Endodermal cell (in vitro differentiated cells): Measurements from ENCODE around the gene DNAH9. TPM values are rescaled to one million over a fixed set of nuclear protein-coding genes. Genes with fewer than 3 reads are reported as not detected.

Experiments
- DNase-seq: peaks from one replicate; pipeline ENCODE4 v3.0.0-alpha.2; 2017
- H3K27ac ChIP-seq: 2 replicates; pipeline ENCODE4 v1.5.1; 2013; ENCODE audit warnings: mild to moderate bottlenecking, low read depth, low read length, moderate library complexity
- H3K27me3 ChIP-seq: 2 replicates; pipeline ENCODE4 v1.6.1; 2013; ENCODE audit warnings: mild to moderate bottlenecking, low read length, moderate library complexity; ENCODE audit not compliant: insufficient read depth, control insufficient read depth, poor library complexity, severe bottlenecking
- H3K36me3 ChIP-seq: 2 replicates; pipeline ENCODE4 v1.7.0; 2013; ENCODE audit warnings: mild to moderate bottlenecking, low read length, moderate library complexity; ENCODE audit not compliant: control insufficient read depth, insufficient read depth
- H3K4me1 ChIP-seq: one replicate; pipeline ENCODE4 v1.7.0; 2013; ENCODE audit warnings: low read length; ENCODE audit not compliant: control insufficient read depth, insufficient read depth
- H3K4me3 ChIP-seq: 2 replicates; pipeline ENCODE4 v1.5.1; 2013; ENCODE audit warnings: mild to moderate bottlenecking, low read length, moderate library complexity
- H3K9ac ChIP-seq: 2 replicates; pipeline ENCODE4 v1.6.1; 2013; ENCODE audit warnings: mild to moderate bottlenecking, low read length, moderate library complexity; ENCODE audit not compliant: poor library complexity, severe bottlenecking; ENCODE audit errors: extremely low read depth
- H3K9me3 ChIP-seq: 2 replicates; pipeline ENCODE4 v1.6.1; 2013; ENCODE audit warnings: mild to moderate bottlenecking, low read length, moderate library complexity; ENCODE audit not compliant: control insufficient read depth
- H3K27ac Mint-ChIP-seq: 2 replicates; pipeline ENCODE4 v1.8.0; 2020; ENCODE audit warnings: mixed read lengths
- H3K27me3 Mint-ChIP-seq: 2 replicates; pipeline ENCODE4 v1.8.0; 2021; ENCODE audit warnings: mild to moderate bottlenecking, mixed read lengths; ENCODE audit not compliant: insufficient read depth
- H3K36me3 Mint-ChIP-seq: 2 replicates; pipeline ENCODE4 v1.8.0; 2020; ENCODE audit warnings: low read depth, mixed read lengths
- H3K4me1 Mint-ChIP-seq: 2 replicates; pipeline ENCODE4 v1.8.0; 2020; ENCODE audit warnings: mixed read lengths
- H3K4me3 Mint-ChIP-seq: 2 replicates; pipeline ENCODE4 v1.8.0; 2020; ENCODE audit warnings: mild to moderate bottlenecking, moderate library complexity, mixed read lengths
- H3K9me3 Mint-ChIP-seq: 2 replicates; pipeline ENCODE4 v1.8.0; 2020; ENCODE audit warnings: mild to moderate bottlenecking, mixed read lengths
- CTCF ChIP-seq: fragments of 200-600 bp; sonication (generic); conservative IDR thresholded peaks from 2 replicates; pipeline ENCODE4 v1.5.0; 2021; ENCODE audit warnings: antibody characterized with exemption, mild to moderate bottlenecking
- WGBS, 2 experiments: methylation state at CpG; one replicate each; pipeline versions ENCODE4 v1.1.5 to v1.1.7; 2013; ENCODE audit warnings: missing lambda C conversion rate in 2 of 2, mixed read lengths in 1 of 2; ENCODE audit not compliant: insufficient coverage in 1 of 2, insufficient read length in 1 of 2; 5-methylcytosine and 5-hydroxymethylcytosine counted together
- total RNA-seq, 2 donors: library from RNA; stranded (reverse); fragmentation: NEBNext Ultra II Directional in 1 of 2; extraction: Animal tissue kit (Norgen Biotek cat#: 25700) in 1 of 2; gene quantifications; 2 replicates in 1 of 2; 3 replicates in 1 of 2; pipeline ENCODE4 v1.2.1, GENCODE V29; 2021

DNAH9 gene
- total RNA-seq, 2 donors from 2014 or later, result 0.64 to 1.2 TPM

- Mint-ChIP-seq H3K4me3 (no peak overlapping the region), H3K4me1 (peaks cover 3% of the 10 kb centered on the region), H3K27me3 (peaks cover 2% of the 10 kb centered on the region), H3K36me3 (no peaks in the 10 kb centered on the region), H3K9me3 (no peaks in the 10 kb centered on the region), H3K27ac (no peak overlapping the region)
- WGBS, 2 experiments, result 85 to 87% methylated on average over 4 to 7 of the region's 7 CpGs
- DNase-seq, result no peak
- no peaks in the 10 kb centered on the region for H3K36me3 ChIP-seq
- TF ChIP-seq CTCF, result no peak
- no peaks in the 10 kb centered on the region for H3K27me3 ChIP-seq
- H3K4me3 ChIP-seq, result no peak overlapping the region
- H3K9me3 ChIP-seq, result no peaks in the 10 kb centered on the region
- H3K9ac ChIP-seq, result no peak overlapping the region
- H3K4me1 ChIP-seq, result no peaks in the 10 kb centered on the region
- no peak overlapping the region for H3K27ac ChIP-seq
Measured at GRCh38 chr17:11627301-11627940, 29.2 kb downstream of the DNAH9 start.

GRCh38 chr17:11628374-11628773, 30.1 kb downstream of the DNAH9 start:
- WGBS, 2 experiments, result 63 to 70% methylated on average over 9 of the region's 10 CpGs
- no peak overlapping the region for H3K4me3 ChIP-seq
- DNase-seq, result peak; percentile 92

DNA sequence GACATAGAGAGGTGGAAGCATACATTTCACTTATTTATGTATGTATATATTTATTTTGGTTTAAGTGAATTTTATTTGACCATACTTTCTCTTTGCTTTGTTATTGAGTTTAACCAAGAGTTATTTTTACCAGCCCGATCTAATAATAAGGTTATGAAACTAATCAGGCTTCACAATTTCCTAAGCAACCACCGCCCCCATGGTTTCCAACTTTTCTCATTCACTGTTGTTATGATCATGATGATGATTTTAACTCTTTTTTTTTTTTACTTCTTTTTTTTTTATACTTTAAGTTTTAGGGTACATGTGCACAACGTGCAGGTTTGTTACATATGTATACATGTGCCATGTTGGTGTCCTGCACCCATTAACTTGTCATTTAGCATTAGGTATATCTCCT, 30.6 kb downstream of the DNAH9 start:
- Histone ChIP-seq H3K9ac (no peak overlapping the region), H3K4me1 (no peaks in the 10 kb centered on the region), H3K36me3 (no peaks in the 10 kb centered on the region), H3K27me3 (peaks cover 10% of the 10 kb centered on the region), H3K9me3 (no peaks in the 10 kb centered on the region), H3K27ac (no peak overlapping the region), H3K4me3 (no peak overlapping the region)
- DNase-seq, result no peak
- Mint-ChIP-seq H3K4me1 (peaks cover 3% of the 10 kb centered on the region), H3K9me3 (no peaks in the 10 kb centered on the region), H3K4me3 (no peak overlapping the region), H3K27ac (no peak overlapping the region), H3K36me3 (no peaks in the 10 kb centered on the region), H3K27me3 (peaks cover 5% of the 10 kb centered on the region)
- TF ChIP-seq CTCF, result no peak
- WGBS, 2 experiments, result no CpG with 5 or more reads among the region's 3 CpGs

More at GRCh38 chr17:11628374-11628773, 30.1 kb downstream of the DNAH9 start:
- Histone ChIP-seq H3K27me3 (peaks cover 9% of the 10 kb centered on the region), H3K9me3 (no peaks in the 10 kb centered on the region), H3K4me1 (no peaks in the 10 kb centered on the region), H3K27ac (no peak overlapping the region), H3K36me3 (no peaks in the 10 kb centered on the region), H3K9ac (no peak overlapping the region)
- Mint-ChIP-seq H3K4me1 (peaks cover 3% of the 10 kb centered on the region), H3K36me3 (no peaks in the 10 kb centered on the region), H3K4me3 (no peak overlapping the region), H3K27ac (no peak overlapping the region), H3K27me3 (peaks cover 2% of the 10 kb centered on the region), H3K9me3 (no peaks in the 10 kb centered on the region)
- TF ChIP-seq CTCF, result peak; percentile 87
